PC-3 (cell line): ENCODE data around the gene LHFPL2.

Experiments used
- CTCF ChIP-seq: fragments of 300-600 bp; sonication (generic); conservative IDR thresholded peaks from 2 replicates; pipeline ENCODE4 v1.5.1; 2017; ENCODE audit warnings: antibody characterized with exemption, low read depth, mild to moderate bottlenecking, low read length
- EZH2 ChIP-seq: fragments of 300-600 bp; sonication (generic); IDR thresholded peaks from one replicate; pipeline ENCODE4 v1.6.1; 2017; ENCODE audit warnings: antibody characterized with exemption, mild to moderate bottlenecking, low read length; ENCODE audit not compliant: unreplicated experiment

GRCh38 chr5:78543292-78543691 is 105.3 kb downstream of the LHFPL2 start:
- TF ChIP-seq EZH2 (no peak), CTCF (no peak)
